Effector memory CD4-positive, alpha-beta T cell (primary cell): ENCODE data around the gene MPP2.
"Not testable (repeated sequence)": the region's sequence is repeated elsewhere in the genome, so short reads cannot be mapped to it uniquely, and the experiment has no call there.

ENCODE experiments used
- DNase-seq, 3 donors: peaks; one replicate each; pipeline ENCODE4 v3.0.0-alpha.2; 2020
- H3K27ac ChIP-seq: 2 replicates; pipeline ENCODE4 v1.7.0; 2013; ENCODE audit warnings: mild to moderate bottlenecking, low read length, moderate library complexity; ENCODE audit not compliant: insufficient read depth, poor library complexity, severe bottlenecking
- H3K27me3 ChIP-seq: replicated peaks from 2 replicates; pipeline ENCODE4 v1.7.0; 2013; ENCODE audit warnings: mild to moderate bottlenecking, low read length; ENCODE audit not compliant: insufficient read depth, control insufficient read depth, poor library complexity, severe bottlenecking
- H3K36me3 ChIP-seq: 2 replicates; pipeline ENCODE4 v1.7.0; 2013; ENCODE audit warnings: mild to moderate bottlenecking, low read length, moderate library complexity; ENCODE audit not compliant: control insufficient read depth, insufficient read depth
- H3K4me1 ChIP-seq: 2 replicates; pipeline ENCODE4 v1.7.0; 2013; ENCODE audit warnings: low read length, mild to moderate bottlenecking; ENCODE audit not compliant: control insufficient read depth, insufficient read depth, poor library complexity, severe bottlenecking
- H3K4me3 ChIP-seq: 2 replicates; pipeline ENCODE4 v1.7.0; 2013; ENCODE audit warnings: low read length, low read depth, mild to moderate bottlenecking; ENCODE audit not compliant: insufficient read depth, poor library complexity, severe bottlenecking
- H3K9me3 ChIP-seq: 2 replicates; pipeline ENCODE4 v1.7.0; 2013; ENCODE audit warnings: mild to moderate bottlenecking, low read length, moderate library complexity; ENCODE audit not compliant: control insufficient read depth

MPP2 gene

GRCh38 chr17:43945074-43945829, 37.9 kb upstream of the MPP2 start:
- no peak overlapping the region for H3K27ac ChIP-seq

GRCh38 chr17:43942051-43942685, 34.8 kb upstream of the MPP2 start, which contains the start of gene PPY:
TSS of gene PPY (minus strand) at chr17:43942476. CDS start at chr17:43941654, 822 bp downstream.
- DNase-seq, result no peak
- Histone ChIP-seq H3K36me3 (no peaks in the 10 kb centered on the region), H3K27ac (no peak within 1 kb of the TSS), H3K9me3 (no peaks in the 10 kb centered on the region), H3K4me3 (no peak within 1 kb of the TSS), H3K27me3 (no peaks in the 10 kb centered on the region), H3K4me1 (peaks cover 9% of the 10 kb centered on the region)

More at GRCh38 chr17:43945074-43945829, 37.9 kb upstream of the MPP2 start:
- no peaks in the 10 kb centered on the region for H3K4me1 ChIP-seq
- no peaks in the 10 kb centered on the region for H3K27me3 ChIP-seq
- H3K9me3 ChIP-seq, result no peaks in the 10 kb centered on the region
- H3K4me3 ChIP-seq, result no peak overlapping the region
- no peaks in the 10 kb centered on the region for H3K36me3 ChIP-seq
- DNase-seq, result no peak

GRCh38 chr17:43940630-43941029, 33.3 kb upstream of the MPP2 start:
- H3K4me3 ChIP-seq, result no peak overlapping the region
- peaks cover 9% of the 10 kb centered on the region for H3K4me1 ChIP-seq
- no peak overlapping the region for H3K27ac ChIP-seq
- DNase-seq, result no peak
- H3K36me3 ChIP-seq, result no peaks in the 10 kb centered on the region
- H3K27me3 ChIP-seq, result no peaks in the 10 kb centered on the region
- H3K9me3 ChIP-seq, result no peaks in the 10 kb centered on the region

- Histone ChIP-seq H3K9me3 (no peaks in the 10 kb centered on the region), H3K4me1 (peaks cover 9% of the 10 kb centered on the region), H3K36me3 (no peaks in the 10 kb centered on the region), H3K4me3 (no peak overlapping the region), H3K27me3 (no peaks in the 10 kb centered on the region), H3K27ac (no peak overlapping the region)
- no peak for DNase-seq
Measured at GRCh38 chr17:43939886-43940285, 32.5 kb upstream of the MPP2 start.

GRCh38 chr17:43939452-43939851, 32.1 kb upstream of the MPP2 start:
- H3K9me3 ChIP-seq, DNase-seq, H3K36me3 ChIP-seq, H3K27me3 ChIP-seq, H3K4me3 ChIP-seq, H3K4me1 ChIP-seq, H3K27ac ChIP-seq: not testable (repeated sequence)

- no peaks in the 10 kb centered on the region for H3K27me3 ChIP-seq
- no peak overlapping the region for H3K4me3 ChIP-seq
- no peak overlapping the region for H3K27ac ChIP-seq
- no peaks in the 10 kb centered on the region for H3K36me3 ChIP-seq
- no peak for DNase-seq
- H3K4me1 ChIP-seq, result peaks cover 9% of the 10 kb centered on the region
- H3K9me3 ChIP-seq, result no peaks in the 10 kb centered on the region
Measured at GRCh38 chr17:43938838-43939182, 31.5 kb upstream of the MPP2 start.

- H3K27ac ChIP-seq, result no peak overlapping the region
- peaks cover 9% of the 10 kb centered on the region for H3K4me1 ChIP-seq
- no peaks in the 10 kb centered on the region for H3K27me3 ChIP-seq
- H3K4me3 ChIP-seq, result no peak overlapping the region
- no peak for DNase-seq
- no peaks in the 10 kb centered on the region for H3K36me3 ChIP-seq
- H3K9me3 ChIP-seq, result no peaks in the 10 kb centered on the region
Measured at GRCh38 chr17:43936434-43936833, 29.1 kb upstream of the MPP2 start.

- no peak for DNase-seq
- Histone ChIP-seq H3K4me1 (peaks cover 9% of the 10 kb centered on the region), H3K27ac (no peak overlapping the region), H3K36me3 (no peaks in the 10 kb centered on the region), H3K27me3 (no peaks in the 10 kb centered on the region), H3K9me3 (no peaks in the 10 kb centered on the region), H3K4me3 (no peak overlapping the region)
Measured at GRCh38 chr17:43935926-43936261, 28.6 kb upstream of the MPP2 start.

- Histone ChIP-seq H3K36me3 (no peaks in the 10 kb centered on the region), H3K27me3 (no peaks in the 10 kb centered on the region), H3K4me1 (peaks cover 9% of the 10 kb centered on the region), H3K27ac (no peak overlapping the region), H3K4me3 (no peak overlapping the region), H3K9me3 (no peaks in the 10 kb centered on the region)
- DNase-seq, result no peak
Measured at GRCh38 chr17:43935204-43935925, 28.0 kb upstream of the MPP2 start.

GRCh38 chr17:43932923-43933322, 25.6 kb upstream of the MPP2 start:
- H3K27ac ChIP-seq, result no peak overlapping the region
- no peaks in the 10 kb centered on the region for H3K9me3 ChIP-seq
- H3K36me3 ChIP-seq, result no peaks in the 10 kb centered on the region
- no peaks in the 10 kb centered on the region for H3K27me3 ChIP-seq
- peaks cover 6% of the 10 kb centered on the region for H3K4me1 ChIP-seq
- H3K4me3 ChIP-seq, result no peak overlapping the region
- DNase-seq, result no peak
